CD4-positive, alpha-beta T cell (primary cell): Measurements from ENCODE around the gene LPP. TPM values are rescaled to one million over a fixed set of nuclear protein-coding genes. Genes with fewer than 3 reads are reported as not detected.

Experiments used
- ATAC-seq: fragments of 200-7000 bp; cut with Tn5 transposase; one replicate; pipeline ENCODE4 v1.10.0; 2022; ENCODE audit warnings: mild to moderate bottlenecking; ENCODE audit not compliant: poor library complexity
- CTCF ChIA-PET: fragments of 350-600 bp; sonication (Branson Sonifier 250); formaldehyde crosslinking; loops from one replicate; lab custom pipeline; 2021; ENCODE audit warnings: antibody characterized with exemption, inconsistent platforms; lab: Charles Lee
- POLR2A ChIA-PET: fragments of 350-600 bp; sonication (Branson Sonifier 250); formaldehyde crosslinking; loops from one replicate; lab custom pipeline; 2021; ENCODE audit warnings: antibody characterized with exemption, inconsistent platforms; lab: Charles Lee
- DNase-seq, 14 experiments: peaks; one replicate each; pipeline ENCODE4 v3.0.0-alpha.2; 2013 to 2020; ENCODE audit warnings: mixed read lengths in 2 of 14
- H3K27ac ChIP-seq, 2 donors: one replicate each; pipeline versions ENCODE4 v1.5.1 to v1.7.0; 2013; ENCODE audit warnings: low read length in 2 of 2, low read depth in 1 of 2, mild to moderate bottlenecking in 1 of 2
- H3K27me3 ChIP-seq, 2 experiments: 1 replicate in 1 of 2; 2 replicates in 1 of 2; pipeline versions ENCODE4 v1.6.1 to v1.7.0; 2013; ENCODE audit warnings: low read length in 2 of 2, control low read depth in 1 of 2, mild to moderate bottlenecking in 1 of 2, moderate library complexity in 1 of 2; ENCODE audit not compliant: insufficient read depth in 2 of 2, control insufficient read depth in 1 of 2
- H3K36me3 ChIP-seq: one replicate; pipeline ENCODE4 v1.6.1; 2013; ENCODE audit warnings: low read length, control low read depth; ENCODE audit not compliant: insufficient read depth
- H3K4me1 ChIP-seq: one replicate; pipeline ENCODE4 v1.6.1; 2013; ENCODE audit warnings: low read length, control low read depth; ENCODE audit not compliant: insufficient read depth
- H3K4me3 ChIP-seq: one replicate; pipeline ENCODE4 v1.5.1; 2013; ENCODE audit warnings: mild to moderate bottlenecking, low read length, moderate library complexity
- H3K9me3 ChIP-seq, 2 experiments: 1 replicate in 1 of 2; 2 replicates in 1 of 2; pipeline versions ENCODE4 v1.6.1 to v1.7.0; 2013; ENCODE audit warnings: low read length in 2 of 2, mild to moderate bottlenecking in 2 of 2, control low read depth in 1 of 2, moderate library complexity in 1 of 2; ENCODE audit not compliant: control insufficient read depth in 1 of 2, insufficient read depth in 1 of 2
- H3K27ac Mint-ChIP-seq: one replicate; pipeline ENCODE4 v1.8.0; 2020; ENCODE audit warnings: mixed read lengths
- H3K27me3 Mint-ChIP-seq: one replicate; pipeline ENCODE4 v1.8.0; 2021; ENCODE audit warnings: mixed read lengths
- H3K36me3 Mint-ChIP-seq: one replicate; pipeline ENCODE4 v1.8.0; 2021; ENCODE audit warnings: low read depth, mixed read lengths
- H3K4me1 Mint-ChIP-seq: one replicate; pipeline ENCODE4 v1.8.0; 2021; ENCODE audit warnings: low read depth, mixed read lengths
- H3K4me3 Mint-ChIP-seq: one replicate; pipeline ENCODE4 v1.8.0; 2020; ENCODE audit warnings: mild to moderate bottlenecking, mixed read lengths
- H3K9me3 Mint-ChIP-seq: one replicate; pipeline ENCODE4 v1.8.0; 2020; ENCODE audit warnings: mixed read lengths
- CTCF ChIP-seq: fragments of 200-600 bp; IDR thresholded peaks from one replicate; pipeline ENCODE4 v1.8.0; 2022; ENCODE audit warnings: antibody characterized with exemption, mild to moderate bottlenecking
- intact Hi-C, 2 experiments: fragments of 100-400 bp; cut with DNase I in 1 of 2; cut with micrococcal nuclease in 1 of 2; formaldehyde crosslinking; loops; one replicate each; pipeline versions ENCODE4 v1.15.1 to v1.9.0; 2023 to 2025; cut with DNase I, micrococcal nuclease
- total RNA-seq, 174 experiments: library from RNA in 2 of 174; stranded (reverse) in 2 of 174; gene quantifications; one replicate each; pipeline ENCODE4 v1.2.3 and lab custom pipeline; 2021 to 2026

LPP gene
- total RNA-seq, 2 experiments from 2014 or later = 45.6 to 45.9 TPM

- Histone ChIP-seq H3K9me3 (no peaks in the 10 kb centered on the region), H3K4me3 (no peak overlapping the region), H3K27me3 (no peaks in the 10 kb centered on the region), H3K4me1 (peaks cover 8% of the 10 kb centered on the region), H3K36me3 (no peaks in the 10 kb centered on the region), H3K27ac (no peak overlapping the region)
- no peaks in the 10 kb centered on the region for H3K27me3 Mint-ChIP-seq
- no peaks in the 10 kb centered on the region for H3K9me3 Mint-ChIP-seq
- CTCF ChIA-PET = no interaction called here
- no peak overlapping the region for H3K27ac Mint-ChIP-seq
- DNase-seq (no peak), ATAC-seq (no peak)
- POLR2A ChIA-PET = interaction anchor here (1.0 kb wide), 1 partner anchor 559 kb away, joined by 4 read pairs; the partner anchor contains the start of gene BCL6
- H3K36me3 Mint-ChIP-seq = peaks cover 6% of the 10 kb centered on the region
- TF ChIP-seq CTCF = no peak
- intact Hi-C loops = no loop called here
- peaks cover 25% of the 10 kb centered on the region for H3K4me1 Mint-ChIP-seq
- no peak overlapping the region for H3K4me3 Mint-ChIP-seq
Measured at GRCh38 chr3:188304501-188304900, 150.5 kb downstream of the LPP start.

- Histone ChIP-seq H3K36me3 (no peaks in the 10 kb centered on the region), H3K4me3 (no peak overlapping the region), H3K4me1 (peaks cover 8% of the 10 kb centered on the region), H3K27ac (no peak overlapping the region), H3K27me3 (no peaks in the 10 kb centered on the region), H3K9me3 (no peaks in the 10 kb centered on the region)
- ATAC-seq (no peak), DNase-seq (no peak)
- intact Hi-C loops = no loop called here
- no peak for TF ChIP-seq CTCF
- Mint-ChIP-seq H3K36me3 (peaks cover 7% of the 10 kb centered on the region), H3K9me3 (no peaks in the 10 kb centered on the region), H3K27ac (no peak overlapping the region), H3K4me3 (no peak overlapping the region), H3K4me1 (peaks cover 29% of the 10 kb centered on the region), H3K27me3 (no peaks in the 10 kb centered on the region)
- CTCF ChIA-PET = no interaction called here
- POLR2A ChIA-PET = interaction anchor here (1.0 kb wide), 1 partner anchor 560 kb away, joined by 4 read pairs; the partner anchor contains the start of gene BCL6
Measured at GRCh38 chr3:188305220-188305619, 151.3 kb downstream of the LPP start.

GRCh38 chr3:188306435-188307005 is 152.6 kb downstream of the LPP start:
- H3K4me1 ChIP-seq = peaks cover 8% of the 10 kb centered on the region
- ATAC-seq = no peak
- H3K36me3 Mint-ChIP-seq = peaks cover 12% of the 10 kb centered on the region
- TF ChIP-seq CTCF = no peak
- H3K9me3 Mint-ChIP-seq = no peaks in the 10 kb centered on the region
- H3K9me3 ChIP-seq = no peaks in the 10 kb centered on the region
- ChIA-PET CTCF (interaction anchor here (1.4 kb wide), 1 partner anchor 566 kb away, joined by 4 read pairs; no protein-coding TSS in a partner anchor), POLR2A (no interaction called here)
- H3K27ac Mint-ChIP-seq = no peak overlapping the region
- no peak overlapping the region for H3K27ac ChIP-seq
- no peaks in the 10 kb centered on the region for H3K27me3 ChIP-seq
- H3K4me3 ChIP-seq = no peak overlapping the region
- peaks cover 32% of the 10 kb centered on the region for H3K4me1 Mint-ChIP-seq
- no peaks in the 10 kb centered on the region for H3K36me3 ChIP-seq
- intact Hi-C loops = no loop called here
- no peak for DNase-seq
- H3K27me3 Mint-ChIP-seq = no peaks in the 10 kb centered on the region
- no peak overlapping the region for H3K4me3 Mint-ChIP-seq
